Posterior cingulate gyrus (tissue), 11 donors: ENCODE data around the gene CCDC182.

Source experiments
- DNase-seq, 10 donors: peaks; one replicate each; pipeline versions ENCODE4 v3.0.0 to v3.0.0-alpha.2; 2020 to 2021; ENCODE audit warnings: mixed read lengths in 3 of 10
- intact Hi-C: fragments of 100-400 bp; cut with DNase I; formaldehyde crosslinking; loops from one replicate; pipeline ENCODE4 v1.15.1; 2023

The CCDC182 gene

DNA sequence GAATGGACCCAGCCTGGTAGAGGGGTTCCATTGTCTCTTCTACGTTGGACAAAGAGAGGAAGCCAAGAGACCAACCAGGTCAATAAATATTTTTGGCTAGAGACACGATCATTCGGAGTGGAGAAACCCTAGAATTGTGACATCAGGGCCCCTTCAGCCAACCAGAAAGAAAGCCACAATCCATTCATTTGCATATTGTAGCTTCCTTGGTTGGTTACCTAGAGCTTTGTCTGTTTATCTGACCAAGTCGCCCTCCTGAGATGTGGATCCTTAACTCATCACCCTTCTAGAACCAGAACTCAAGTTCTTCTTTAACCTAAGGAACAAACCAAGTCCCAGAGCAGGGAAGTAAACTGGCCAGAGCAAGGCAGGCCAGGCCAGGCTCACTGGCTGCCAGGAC, at the start of gene CCDC182:
Gene CCDC182 (minus strand): TSS at position 58 of the 400 bp plus-strand sequence. CDS start 27 bp downstream, at position 31.
- peak in 2 of 10 donors; percentile 3 to 58 for DNase-seq
- intact Hi-C loops: loop anchor here (5.0 to 10.0 kb wide), 2 partner anchors 148 to 500 kb away; no protein-coding TSS in a partner anchor

GRCh38 chr17:57794841-57795240, 49.7 kb upstream of the CCDC182 start:
- intact Hi-C loops: no loop called here
- no peak for DNase-seq

DNA sequence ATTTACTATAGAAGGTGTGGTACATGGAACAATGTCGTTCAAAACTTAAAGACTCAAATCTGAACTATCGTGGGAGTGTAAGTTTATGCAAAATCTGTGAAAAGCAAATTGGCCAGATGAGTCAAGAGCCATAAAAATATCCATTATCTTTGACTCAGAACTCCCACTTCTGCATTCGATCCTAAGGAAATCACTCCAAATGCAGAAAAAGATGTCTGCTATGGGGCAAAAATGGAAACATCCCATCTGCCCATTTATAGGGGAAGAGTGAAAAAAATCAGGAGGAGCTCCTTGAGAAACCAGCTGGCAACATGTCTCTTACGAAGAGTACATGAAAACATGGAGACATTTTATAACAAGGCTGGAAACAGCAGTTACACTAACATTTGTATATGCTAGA, 43.6 kb upstream of the CCDC182 start:
- no peak for DNase-seq

GRCh38 chr17:57785022-57785421, 39.9 kb upstream of the CCDC182 start:
- DNase-seq: no peak
- intact Hi-C loops: loop anchor here (5.0 kb wide), 1 partner anchor 47 kb away; no protein-coding TSS in a partner anchor

More for the DNA sequence above, 43.6 kb upstream of the CCDC182 start:
- intact Hi-C loops: loop anchor here (5.0 kb wide), 1 partner anchor 44 kb away; no protein-coding TSS in a partner anchor

DNA sequence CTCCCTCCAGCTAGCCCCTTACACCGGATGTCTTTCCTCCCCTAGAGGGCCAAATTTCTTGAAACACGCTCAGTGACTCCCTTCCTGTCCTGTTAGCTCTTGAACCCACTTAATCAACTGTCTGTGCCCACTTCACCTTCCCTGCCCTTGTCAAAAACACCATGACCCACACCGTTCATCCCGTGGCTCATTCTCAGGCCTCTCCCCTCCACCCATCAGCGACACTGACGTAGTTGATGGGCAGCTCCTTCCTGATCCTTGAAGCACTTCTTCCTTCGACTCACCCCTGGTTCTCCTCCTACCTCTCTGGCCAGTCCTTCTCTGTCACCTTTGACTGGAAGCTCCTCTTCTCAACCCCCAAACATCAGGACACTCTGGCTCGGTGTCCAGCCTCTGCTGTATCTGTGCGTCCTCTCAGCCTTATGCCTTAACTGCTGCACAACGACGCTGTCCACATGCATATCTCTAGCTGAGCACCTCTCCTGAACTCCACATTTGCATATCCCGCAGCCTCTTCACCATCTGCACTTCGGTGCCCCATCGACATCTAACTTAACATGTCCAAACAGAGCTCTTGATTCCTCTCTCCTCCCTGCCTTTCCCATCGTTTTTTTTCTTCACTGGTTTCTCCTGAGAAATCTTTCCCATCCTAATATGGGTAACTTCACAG, 39.3 kb upstream of the CCDC182 start:
- intact Hi-C loops: no loop called here
- no peak for DNase-seq

GRCh38 chr17:57783338-57783742, 38.2 kb upstream of the CCDC182 start:
- intact Hi-C loops: no loop called here
- DNase-seq: peak; percentile 45 to 95 (median 73)

DNA sequence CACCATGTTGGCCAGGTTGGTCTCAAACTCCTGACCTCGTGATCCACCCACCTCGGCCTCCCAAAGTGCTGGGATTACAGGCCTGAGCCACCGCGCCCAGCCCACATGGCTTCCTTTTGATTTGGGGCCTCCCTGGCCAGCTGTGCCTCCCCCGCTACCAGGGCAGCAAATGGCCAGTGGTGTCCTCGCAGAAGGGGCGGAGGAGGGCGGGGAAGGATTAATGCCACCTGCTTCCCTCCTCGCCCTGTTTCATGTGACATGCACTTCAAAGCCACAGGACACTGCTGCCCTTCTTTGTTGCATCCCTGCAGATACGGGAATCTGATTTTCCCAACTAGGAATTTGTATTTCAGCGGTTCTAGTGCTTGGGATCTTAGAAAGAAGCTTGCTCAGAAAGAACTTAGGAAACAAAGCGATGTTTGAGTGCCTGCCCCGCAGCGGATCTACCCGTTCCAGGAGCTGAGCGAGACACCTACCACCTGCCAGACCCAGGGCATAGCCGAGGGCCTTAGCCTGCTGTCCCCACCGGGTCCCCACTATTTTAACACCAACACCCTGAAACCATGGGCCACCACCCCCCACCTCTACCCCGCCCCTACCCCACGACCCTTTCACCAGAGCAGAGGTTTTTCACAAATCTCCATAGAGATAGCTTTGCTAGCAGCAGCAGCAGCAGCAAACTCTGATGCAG, 37.7 kb upstream of the CCDC182 start:
- intact Hi-C loops: no loop called here

GRCh38 chr17:57782062-57782490, 37.0 kb upstream of the CCDC182 start:
- intact Hi-C loops: no loop called here
- DNase-seq: peak in 1 of 10 donors; percentile 80

More for the DNA sequence above, 37.7 kb upstream of the CCDC182 start:
- DNase-seq: peak in 1 of 10 donors; percentile 78

GRCh38 chr17:57781386-57782061, 36.4 kb upstream of the CCDC182 start:
- no peak for DNase-seq
- intact Hi-C loops: no loop called here

DNA sequence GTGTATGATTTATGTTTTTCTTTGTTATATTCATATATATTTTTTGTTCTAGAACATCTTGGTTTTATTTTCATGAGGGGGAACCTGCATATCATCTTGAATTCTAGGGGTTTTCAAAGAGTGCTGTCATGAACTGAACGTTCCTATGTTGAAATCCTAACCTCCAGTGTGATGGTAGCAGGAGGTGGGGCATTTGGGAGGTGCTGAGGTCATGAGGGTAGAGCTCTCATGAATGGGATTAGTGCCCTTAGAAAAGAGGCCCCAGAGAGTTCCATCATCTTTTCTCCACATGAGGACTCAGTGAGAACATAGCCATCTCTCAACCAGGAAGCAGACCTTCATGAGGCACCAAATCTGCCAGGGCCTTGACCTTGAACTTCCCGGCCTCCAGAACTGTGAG, 34.6 kb upstream of the CCDC182 start:
- intact Hi-C loops: no loop called here
- DNase-seq: no peak

GRCh38 chr17:57778306-57778705, 33.2 kb upstream of the CCDC182 start:
- intact Hi-C loops: no loop called here
- no peak for DNase-seq

- no peak for DNase-seq
- intact Hi-C loops: no loop called here
These were observed 31.3 kb upstream of the CCDC182 start for GRCh38 chr17:57776366-57776765.

GRCh38 chr17:57774872-57775271, 29.8 kb upstream of the CCDC182 start:
- intact Hi-C loops: no loop called here
- no peak for DNase-seq

- intact Hi-C loops: no loop called here
- no peak for DNase-seq
These were observed 28.5 kb upstream of the CCDC182 start for GRCh38 chr17:57773557-57773956.

- intact Hi-C loops: no loop called here
These were observed 27.7 kb upstream of the CCDC182 start for GRCh38 chr17:57772774-57773173.

GRCh38 chr17:57767561-57767960, 22.5 kb upstream of the CCDC182 start:
- DNase-seq: no peak

More at GRCh38 chr17:57772774-57773173, 27.7 kb upstream of the CCDC182 start:
- DNase-seq: no peak

DNA sequence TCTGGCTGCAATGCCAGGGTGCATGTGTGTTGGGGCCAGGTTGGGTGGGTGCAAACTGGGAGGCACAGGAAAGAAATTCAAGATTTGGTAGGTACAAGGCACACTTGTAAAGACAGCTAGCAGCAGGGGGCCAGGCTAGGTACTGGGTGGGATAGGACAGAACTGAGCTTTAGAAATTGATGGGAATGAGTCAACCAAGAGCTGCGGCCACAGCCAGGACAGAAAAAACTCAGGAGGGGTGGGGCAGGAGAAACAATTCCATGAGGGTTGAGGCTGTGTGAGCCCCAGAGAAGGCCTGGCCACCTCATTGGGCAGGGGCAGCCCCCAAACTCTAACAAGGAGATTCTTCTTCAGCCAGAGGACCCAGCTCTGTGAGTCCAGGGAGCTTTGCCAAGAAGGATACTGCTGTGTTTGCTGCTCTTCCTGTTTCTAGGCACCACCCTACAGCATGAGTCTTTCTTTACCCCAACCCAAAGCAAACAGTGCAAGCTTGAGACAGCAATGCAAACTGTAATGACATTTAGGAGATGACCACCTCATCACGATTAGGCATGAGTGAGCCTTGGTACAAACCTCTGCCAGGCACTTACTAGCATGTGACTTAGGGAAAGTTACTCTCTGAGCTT, 21.3 kb upstream of the CCDC182 start:
- intact Hi-C loops: no loop called here
- DNase-seq: no peak

More at GRCh38 chr17:57767561-57767960, 22.5 kb upstream of the CCDC182 start:
- intact Hi-C loops: no loop called here

GRCh38 chr17:57762452-57763395, 17.6 kb upstream of the CCDC182 start:
- DNase-seq: no peak
- intact Hi-C loops: no loop called here

- intact Hi-C loops: no loop called here
- no peak for DNase-seq
These were observed 16.8 kb upstream of the CCDC182 start for GRCh38 chr17:57761887-57762286.

GRCh38 chr17:57760046-57760445, 14.9 kb upstream of the CCDC182 start:
- intact Hi-C loops: no loop called here
- no peak for DNase-seq
